Lower lobe of right lung (tissue), 2 donors: Measurements from ENCODE around the gene RIPOR3. TPM values are rescaled to one million over a fixed set of nuclear protein-coding genes. Genes with fewer than 3 reads are reported as not detected.

Experiments
- ATAC-seq, 2 donors: fragments of 200-7000 bp; cut with Tn5 transposase; one replicate each; pipeline ENCODE4 v1.9.1; 2020 to 2022; ENCODE audit warnings: mild to moderate bottlenecking in 2 of 2, moderate library complexity in 2 of 2
- DNase-seq: peaks from one replicate; pipeline ENCODE4 v3.0.0-alpha.2; 2020
- H3K27ac ChIP-seq: fragments of 200-600 bp; one replicate; pipeline ENCODE4 v1.8.0; 2022
- H3K27me3 ChIP-seq: fragments of 200-600 bp; one replicate; pipeline ENCODE4 v1.8.0; 2022; ENCODE audit warnings: low read depth
- H3K36me3 ChIP-seq: fragments of 200-600 bp; one replicate; pipeline ENCODE4 v1.8.0; 2022; ENCODE audit warnings: mild to moderate bottlenecking
- H3K4me1 ChIP-seq: fragments of 200-600 bp; one replicate; pipeline ENCODE4 v1.8.0; 2022
- H3K4me3 ChIP-seq: fragments of 200-600 bp; one replicate; pipeline ENCODE4 v1.8.0; 2022; ENCODE audit warnings: mild to moderate bottlenecking
- H3K9me3 ChIP-seq: fragments of 200-600 bp; one replicate; pipeline ENCODE4 v1.8.0; 2022
- intact Hi-C: fragments of 100-400 bp; cut with DNase I; formaldehyde crosslinking; loops from one replicate; pipeline ENCODE4 v1.11.0; 2022
- total RNA-seq: library from RNA; stranded (reverse); fragmentation: NEBNext Ultra II Directional; extraction: Animal tissue kit (Norgen Biotek cat#: 25700); gene quantifications from one replicate; pipeline ENCODE4 v1.2.1, GENCODE V29; 2021
- TF ChIP-seq, protein P1 (sequence below): fragments of 200-600 bp; IDR thresholded peaks from one replicate; pipeline ENCODE4 v1.8.0; 2022; ENCODE audit warnings: antibody characterized with exemption, mild to moderate bottlenecking
- donor health status: DM: no; HTN: yes; CAD: no; lungs with severe emphysema.

The RIPOR3 gene
- total RNA-seq, 1 donor from 2014 or later = 11.0 TPM

DNA sequence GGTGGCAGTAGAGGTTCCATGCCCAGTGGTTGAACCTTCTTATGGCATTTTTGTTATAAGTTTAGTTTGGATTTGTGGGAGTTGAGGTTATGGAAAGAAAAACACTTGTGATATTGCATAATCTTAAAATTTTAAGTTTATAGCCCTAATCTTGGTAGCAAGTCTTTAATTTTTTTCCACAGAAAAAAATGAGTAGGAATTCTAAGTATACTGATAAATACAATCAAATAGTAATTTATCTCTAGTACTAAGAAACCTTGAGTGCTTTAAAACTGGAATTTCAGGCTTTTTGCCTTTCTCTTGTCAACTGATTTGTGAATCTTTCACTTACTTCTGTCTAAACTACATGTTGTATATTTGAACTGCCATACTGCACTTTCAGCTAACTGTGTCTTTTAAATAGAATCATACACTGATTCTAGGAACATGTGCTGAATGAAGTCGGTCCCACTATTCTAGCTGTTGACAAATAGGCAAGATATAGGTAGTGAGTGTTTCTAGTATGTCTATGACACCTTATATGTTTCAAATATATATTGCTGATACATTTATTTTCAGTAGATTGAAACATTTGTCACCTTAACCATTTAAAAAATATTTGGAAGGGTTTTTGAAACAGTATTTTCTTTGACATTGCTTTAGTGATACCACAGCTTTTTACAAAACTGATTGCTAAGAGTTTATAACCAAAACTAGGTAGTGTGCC is 42.5 kb upstream of the RIPOR3 start:
- no peaks in the 10 kb centered on the region for H3K9me3 ChIP-seq
- intact Hi-C loops = no loop called here
- peak overlapping the region; percentile 93 for H3K27ac ChIP-seq

DNA sequence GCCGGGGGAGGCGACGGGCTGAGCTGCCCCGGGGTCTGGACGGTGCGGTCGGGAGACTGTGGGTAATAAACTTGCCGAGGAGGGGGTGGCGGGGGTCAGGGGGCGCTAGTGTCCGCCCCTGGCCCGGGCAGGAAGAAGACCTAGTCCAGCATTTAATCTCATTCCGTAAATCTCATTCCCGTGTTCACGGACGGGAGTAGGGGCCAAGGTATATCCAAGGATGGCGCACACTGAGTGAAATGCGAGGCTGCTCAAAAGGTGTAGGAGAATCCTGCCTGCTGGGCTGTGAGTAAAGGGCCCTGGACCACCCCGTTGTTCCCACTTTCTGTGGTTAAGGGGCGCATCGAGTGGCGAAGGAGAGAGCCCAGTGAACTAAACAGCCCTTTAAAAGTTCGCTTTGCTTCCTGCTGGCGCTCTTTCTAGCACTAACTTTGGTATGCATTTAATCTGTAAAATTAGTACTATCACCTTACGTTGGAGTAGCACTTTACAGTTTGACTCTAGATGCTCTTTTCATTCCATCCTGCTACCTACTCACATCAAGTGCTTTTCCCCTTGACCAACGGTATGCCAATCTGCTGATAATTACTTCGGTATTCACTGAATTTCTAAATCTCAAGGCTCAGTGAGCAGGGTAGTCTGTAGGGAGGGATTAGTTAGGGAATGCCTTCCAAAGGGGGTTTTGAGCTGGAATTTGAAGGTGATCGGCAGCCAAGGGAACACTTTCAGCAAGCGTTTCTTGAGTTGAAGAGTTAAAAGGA is 40.8 kb upstream of the RIPOR3 start:
- Histone ChIP-seq H3K4me3 (peak overlapping the region; percentile 93), H3K27ac (peak overlapping the region; percentile 93), H3K9me3 (no peaks in the 10 kb centered on the region), H3K4me1 (peaks cover 33% of the 10 kb centered on the region), H3K36me3 (no peaks in the 10 kb centered on the region), H3K27me3 (peaks cover 4% of the 10 kb centered on the region)
- TF ChIP-seq, protein P1, sequence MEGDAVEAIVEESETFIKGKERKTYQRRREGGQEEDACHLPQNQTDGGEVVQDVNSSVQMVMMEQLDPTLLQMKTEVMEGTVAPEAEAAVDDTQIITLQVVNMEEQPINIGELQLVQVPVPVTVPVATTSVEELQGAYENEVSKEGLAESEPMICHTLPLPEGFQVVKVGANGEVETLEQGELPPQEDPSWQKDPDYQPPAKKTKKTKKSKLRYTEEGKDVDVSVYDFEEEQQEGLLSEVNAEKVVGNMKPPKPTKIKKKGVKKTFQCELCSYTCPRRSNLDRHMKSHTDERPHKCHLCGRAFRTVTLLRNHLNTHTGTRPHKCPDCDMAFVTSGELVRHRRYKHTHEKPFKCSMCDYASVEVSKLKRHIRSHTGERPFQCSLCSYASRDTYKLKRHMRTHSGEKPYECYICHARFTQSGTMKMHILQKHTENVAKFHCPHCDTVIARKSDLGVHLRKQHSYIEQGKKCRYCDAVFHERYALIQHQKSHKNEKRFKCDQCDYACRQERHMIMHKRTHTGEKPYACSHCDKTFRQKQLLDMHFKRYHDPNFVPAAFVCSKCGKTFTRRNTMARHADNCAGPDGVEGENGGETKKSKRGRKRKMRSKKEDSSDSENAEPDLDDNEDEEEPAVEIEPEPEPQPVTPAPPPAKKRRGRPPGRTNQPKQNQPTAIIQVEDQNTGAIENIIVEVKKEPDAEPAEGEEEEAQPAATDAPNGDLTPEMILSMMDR = no peak
- ATAC-seq (peak in 1 of 2 donors; percentile 17), DNase-seq (no peak)
- intact Hi-C loops = no loop called here

More for the DNA sequence above, 42.5 kb upstream of the RIPOR3 start:
- Histone ChIP-seq H3K4me3 (peak overlapping the region; percentile 93), H3K27me3 (peaks cover 4% of the 10 kb centered on the region), H3K36me3 (no peaks in the 10 kb centered on the region), H3K4me1 (peaks cover 30% of the 10 kb centered on the region)
- no peak for ATAC-seq
- DNase-seq = no peak
- TF ChIP-seq, protein P1 = no peak

DNA sequence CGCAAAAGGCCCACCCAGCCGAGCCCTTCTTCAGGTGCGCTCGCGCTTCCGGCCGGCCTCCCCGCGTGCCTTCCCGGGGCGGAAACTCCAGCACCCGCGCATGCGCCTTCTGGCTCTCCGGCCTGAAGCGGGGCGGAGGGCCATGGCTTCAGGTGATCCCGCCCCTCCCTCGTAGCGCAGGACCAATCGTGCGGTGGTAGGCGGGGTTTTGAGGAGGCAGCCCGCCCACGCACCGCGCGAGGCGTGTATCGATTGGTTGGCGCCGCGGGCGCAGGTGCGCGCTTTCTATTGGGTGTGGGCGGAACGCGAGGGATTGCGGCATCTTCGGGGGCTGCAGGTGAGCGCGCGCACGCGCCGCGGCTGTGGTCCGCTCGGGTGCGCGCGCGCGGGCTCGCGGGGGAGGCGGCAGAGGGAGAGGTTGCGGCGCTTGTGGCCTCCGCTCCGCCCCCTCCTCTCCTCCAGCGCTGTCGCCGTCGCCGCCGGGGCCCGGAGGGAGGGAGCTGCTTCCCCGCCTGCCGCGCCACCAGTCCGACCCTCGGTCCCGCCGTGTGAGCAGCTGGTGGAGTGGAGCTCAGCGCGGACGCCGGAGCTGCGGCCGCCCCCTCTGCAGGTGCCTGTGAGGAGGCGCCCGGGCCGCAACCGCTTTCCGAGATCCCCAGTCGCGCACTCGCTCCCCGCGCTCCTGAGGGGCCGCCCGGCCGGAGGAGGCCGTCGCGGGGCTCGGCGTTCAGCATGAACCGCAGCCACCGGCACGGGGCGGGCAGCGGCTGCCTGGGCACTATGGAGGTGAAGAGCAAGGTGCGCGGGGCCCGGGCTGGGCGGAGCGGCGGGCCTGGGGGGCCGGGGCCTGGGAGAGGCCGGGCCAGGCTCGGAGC is 40.0 kb upstream of the RIPOR3 start, which contains the start of gene PARD6B:
Gene PARD6B, plus strand, starts transcription at position 526 of the 875 bp plus-strand sequence. Its CDS starts 207 bp downstream, at position 733.
- ATAC-seq (peak; percentile 92 to 97), DNase-seq (peak; percentile 98)
- Histone ChIP-seq H3K27me3 (peaks cover 4% of the 10 kb centered on the region), H3K36me3 (no peaks in the 10 kb centered on the region), H3K9me3 (no peaks in the 10 kb centered on the region), H3K4me1 (peaks cover 33% of the 10 kb centered on the region), H3K27ac (peak within 1 kb of the TSS; percentile 93), H3K4me3 (peak within 1 kb of the TSS; percentile 93)
- intact Hi-C loops = no loop called here
- TF ChIP-seq, protein P1 = no peak

DNA sequence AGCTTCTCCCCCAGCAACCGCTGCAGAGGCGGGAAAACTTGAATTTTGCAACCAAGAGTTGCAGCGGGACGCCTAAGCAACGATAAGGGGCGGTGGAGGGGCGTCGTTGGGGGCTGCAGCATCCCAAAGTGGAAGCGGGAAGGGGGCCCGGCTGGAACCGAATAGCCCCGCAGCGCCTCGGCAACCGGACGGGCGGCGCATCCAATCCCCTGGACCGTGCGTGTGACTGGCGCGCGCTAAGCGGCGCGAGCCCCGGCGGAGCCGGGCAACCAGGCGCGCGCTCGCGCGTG is 39.4 kb upstream of the RIPOR3 start:
- peak overlapping the region; percentile 81 for H3K27ac ChIP-seq
- H3K36me3 ChIP-seq = no peaks in the 10 kb centered on the region
- intact Hi-C loops = no loop called here
- peak overlapping the region; percentile 93 for H3K4me3 ChIP-seq
- TF ChIP-seq, protein P1 = no peak
- H3K4me1 ChIP-seq = peaks cover 33% of the 10 kb centered on the region
- no peaks in the 10 kb centered on the region for H3K9me3 ChIP-seq
- no peak for ATAC-seq
- H3K27me3 ChIP-seq = peaks cover 4% of the 10 kb centered on the region
- no peak for DNase-seq
